GM18520 (cell line): ENCODE data around the gene HLX.

Source experiments
- ATAC-seq: cut with Tn5 transposase; IDR thresholded peaks from one replicate; pipeline ENCODE4 v1.9.1; 2021; ENCODE audit not compliant: unreplicated experiment

HLX gene

DNA sequence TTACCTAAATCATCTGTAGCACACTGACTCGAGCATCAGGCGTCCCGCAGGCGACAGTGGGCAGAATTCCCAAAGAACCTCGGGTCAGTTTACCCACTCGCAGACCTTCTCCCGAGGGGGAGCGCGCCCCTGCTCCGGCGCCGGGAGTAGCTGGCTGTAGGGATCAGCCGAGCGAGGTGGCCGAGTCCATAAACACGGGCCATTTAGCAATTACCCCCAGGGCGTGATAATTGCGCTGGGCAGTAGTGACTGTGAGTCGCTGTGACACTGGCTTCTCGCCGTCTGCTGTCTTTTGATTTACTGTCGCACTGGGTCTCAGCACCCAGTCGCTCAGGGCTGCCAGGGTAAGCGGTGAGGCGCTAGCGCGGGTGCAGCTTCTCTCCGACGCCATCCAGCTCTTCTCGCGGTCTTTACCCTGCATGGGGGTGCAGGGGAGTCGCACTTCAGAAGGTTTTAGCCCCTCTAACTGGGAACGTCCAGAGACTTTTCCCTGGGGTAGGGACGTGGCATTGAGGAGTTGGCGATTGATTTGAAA, 16.2 kb downstream of the HLX start:
- no peak for ATAC-seq

DNA sequence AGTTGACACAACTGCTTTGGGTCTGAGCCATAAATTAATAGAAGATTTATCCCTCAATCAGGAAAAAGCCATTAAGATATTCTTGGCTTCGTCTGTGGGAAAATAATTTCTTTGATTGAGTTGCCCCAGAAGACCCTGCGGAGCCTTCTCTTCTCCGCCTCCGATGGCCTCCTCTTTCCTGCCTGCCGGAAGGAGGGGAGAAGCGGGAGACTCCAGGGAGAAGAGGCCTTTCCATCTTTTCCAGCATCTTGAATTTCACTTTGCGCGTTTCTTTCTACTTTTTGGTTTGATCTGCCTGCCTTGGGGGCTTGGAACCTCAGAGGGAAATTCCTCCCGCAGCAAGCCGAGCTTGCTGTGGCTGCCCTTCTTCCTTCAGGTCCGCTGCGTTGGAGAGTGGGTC, 16.8 kb downstream of the HLX start:
- no peak for ATAC-seq

DNA sequence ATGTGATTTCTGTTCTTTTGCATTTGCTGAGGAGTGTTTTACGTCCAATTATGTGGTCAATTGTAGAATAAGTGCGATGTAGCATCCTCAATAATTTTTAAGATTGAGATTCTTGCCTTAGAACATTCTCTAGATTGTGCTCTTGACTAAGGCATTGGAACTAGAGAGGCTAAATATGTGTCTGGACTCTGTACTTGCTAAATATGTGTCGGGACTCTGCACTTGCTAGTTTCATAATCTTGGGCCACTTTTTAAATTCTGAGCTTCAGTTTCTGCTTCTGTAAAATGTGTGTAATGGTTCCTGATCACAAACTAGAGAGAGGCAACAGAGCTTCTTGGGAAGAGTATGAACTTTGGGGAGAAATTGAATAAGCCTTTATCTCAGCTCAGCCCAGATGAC, 21.6 kb downstream of the HLX start:
- no peak for ATAC-seq

DNA sequence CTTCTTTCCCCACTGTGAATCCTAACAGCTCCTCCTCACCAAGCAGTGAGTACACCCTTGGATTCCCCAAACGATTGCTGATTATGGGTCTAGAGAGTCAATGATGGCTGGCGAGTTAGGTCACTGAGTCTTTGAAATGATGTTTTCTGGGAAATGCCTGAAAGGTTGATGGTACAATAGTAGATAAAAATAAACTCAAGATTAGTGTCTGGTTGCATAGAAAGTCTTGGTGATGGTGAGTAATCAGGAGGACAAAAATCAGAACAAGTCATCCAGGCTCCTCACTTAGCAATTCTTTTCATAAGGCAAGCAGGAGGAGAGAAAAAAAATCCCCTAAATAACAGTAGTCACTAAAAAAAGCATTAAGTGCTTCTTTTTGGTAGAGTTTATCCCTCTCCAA, 22.6 kb downstream of the HLX start:
- ATAC-seq = no peak

DNA sequence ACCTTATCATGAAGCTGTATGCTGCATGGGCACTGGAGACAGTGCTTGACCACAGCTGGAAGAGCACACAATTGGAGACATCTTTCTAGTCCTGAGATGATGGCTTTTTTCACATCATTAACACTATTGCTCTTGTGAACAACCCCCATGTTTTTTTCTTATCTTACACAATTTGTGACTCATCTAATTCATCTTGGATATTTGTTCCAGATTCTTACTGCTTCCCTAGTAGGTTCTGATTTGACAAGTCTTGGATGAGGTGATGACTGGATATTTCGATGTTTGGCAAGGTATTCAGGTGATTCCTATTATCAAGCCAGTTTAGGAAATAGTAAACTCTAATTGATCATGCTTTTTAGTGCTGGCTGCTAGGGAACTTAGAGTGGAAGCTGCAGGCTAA, 23.7 kb downstream of the HLX start:
- no peak for ATAC-seq

DNA sequence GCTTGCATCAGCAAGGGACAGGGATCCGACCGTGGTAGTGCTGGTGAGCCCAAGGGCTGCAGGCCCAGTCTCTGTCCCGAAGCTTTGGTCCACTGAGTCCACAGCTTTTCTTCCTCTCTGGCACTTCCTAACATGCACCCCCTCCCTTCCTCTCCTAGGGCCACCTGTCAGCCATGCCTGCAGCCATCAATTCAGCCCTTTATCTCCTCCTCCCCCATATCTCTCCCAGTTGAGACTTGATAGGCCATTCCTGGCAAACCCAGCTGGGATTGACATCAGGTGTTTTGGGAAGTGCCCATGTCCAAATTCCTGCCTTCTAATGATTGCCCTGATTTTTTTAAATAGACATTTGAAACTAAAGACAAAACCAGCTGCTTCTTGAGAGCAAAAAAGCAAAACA, 25.6 kb downstream of the HLX start:
- no peak for ATAC-seq

DNA sequence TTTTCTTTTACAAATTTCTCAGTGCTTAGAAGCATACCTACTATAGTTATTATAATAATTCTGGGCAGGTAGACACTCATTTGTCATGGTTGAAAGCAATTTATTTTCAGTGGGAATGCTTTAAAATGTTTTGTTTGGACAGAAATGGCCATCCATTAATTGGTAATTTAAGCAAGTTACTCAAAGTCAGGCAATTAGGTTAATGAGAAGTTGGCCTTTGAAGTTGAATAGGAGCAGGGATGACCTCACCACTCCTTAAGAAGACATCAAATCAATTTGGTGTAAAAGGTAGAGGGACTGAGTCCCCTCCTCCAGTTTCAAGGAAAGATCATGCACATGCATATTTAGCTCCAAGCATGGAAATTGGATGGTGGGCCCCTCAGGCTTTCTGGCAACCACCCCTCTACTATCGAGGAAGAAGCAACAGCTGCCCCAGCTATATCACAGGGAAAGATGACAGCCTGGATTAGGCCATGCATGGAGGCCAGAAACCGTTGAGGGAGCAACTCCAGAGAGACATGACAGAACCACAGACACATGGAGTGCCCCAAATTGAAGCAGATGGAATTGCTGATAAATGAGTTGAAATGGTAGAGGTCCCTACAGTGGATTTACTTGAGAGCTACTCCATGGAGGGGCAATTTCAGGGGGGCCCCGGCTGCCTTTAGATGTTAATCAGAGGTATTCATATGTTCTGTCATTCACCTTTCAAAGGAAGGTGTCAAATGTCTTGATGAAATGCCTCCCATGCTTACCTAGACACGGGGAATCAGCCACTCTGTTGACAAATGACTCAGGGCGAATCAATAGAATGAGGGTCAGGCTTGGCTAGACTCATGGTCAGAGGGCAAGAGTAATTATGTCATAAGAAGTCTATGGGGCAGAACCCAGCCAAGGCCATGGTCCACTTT, 26.7 kb downstream of the HLX start:
- no peak for ATAC-seq

DNA sequence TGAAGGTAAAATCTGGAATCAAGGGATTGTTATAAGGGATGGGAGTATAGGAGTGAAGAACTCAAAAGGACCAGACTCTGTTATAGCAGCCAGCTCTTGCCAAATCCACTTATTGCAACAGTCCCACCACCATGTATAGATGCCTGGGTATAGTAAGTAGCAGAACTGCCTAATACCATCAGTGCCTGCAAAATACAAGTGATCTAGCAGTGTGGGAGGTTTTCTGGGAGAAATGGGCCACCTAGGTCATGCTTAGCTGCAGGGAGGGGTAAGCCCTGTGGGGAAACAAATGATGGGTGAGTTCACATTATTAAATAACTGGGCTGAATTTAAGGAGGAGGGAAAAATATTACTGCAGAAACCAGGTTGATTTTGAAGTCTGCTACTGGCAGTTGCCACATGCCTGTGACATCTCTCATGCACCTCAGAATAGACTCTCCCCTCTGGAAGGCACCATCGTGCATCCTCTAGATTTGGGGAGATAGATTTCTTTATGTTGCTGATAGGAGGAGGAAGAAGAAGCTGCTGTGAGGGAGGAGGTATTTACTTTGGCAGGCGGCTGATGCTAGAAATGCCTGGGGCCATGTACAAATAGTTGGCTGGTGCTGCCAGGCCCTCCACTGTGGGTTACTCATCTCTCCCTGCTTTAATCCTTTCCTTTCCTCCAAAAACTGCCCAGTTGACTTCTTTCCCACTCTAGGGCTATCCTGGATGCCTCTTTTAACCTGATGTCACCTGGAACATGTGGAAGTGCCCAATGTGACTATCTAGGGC, 27.5 kb downstream of the HLX start:
- no peak for ATAC-seq

DNA sequence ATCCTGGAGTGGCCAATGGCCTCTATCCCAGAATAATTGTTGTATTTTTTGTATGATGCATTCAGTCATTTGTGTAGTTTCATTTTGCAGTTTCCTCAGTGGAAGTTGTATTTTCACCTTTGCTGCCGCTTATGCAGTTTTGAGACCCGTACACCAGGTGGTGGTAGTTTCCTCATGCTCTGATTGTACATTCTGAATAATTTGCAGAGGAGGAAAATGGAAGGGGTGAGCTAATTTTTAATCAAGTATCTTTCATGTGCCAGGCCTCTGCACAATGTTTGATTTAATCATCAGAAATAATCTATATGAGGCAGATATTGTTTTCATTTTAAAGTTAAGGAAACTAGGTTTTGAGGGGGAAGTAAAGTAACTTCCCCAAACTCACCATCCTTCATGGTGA, 29.5 kb downstream of the HLX start:
- ATAC-seq = no peak

DNA sequence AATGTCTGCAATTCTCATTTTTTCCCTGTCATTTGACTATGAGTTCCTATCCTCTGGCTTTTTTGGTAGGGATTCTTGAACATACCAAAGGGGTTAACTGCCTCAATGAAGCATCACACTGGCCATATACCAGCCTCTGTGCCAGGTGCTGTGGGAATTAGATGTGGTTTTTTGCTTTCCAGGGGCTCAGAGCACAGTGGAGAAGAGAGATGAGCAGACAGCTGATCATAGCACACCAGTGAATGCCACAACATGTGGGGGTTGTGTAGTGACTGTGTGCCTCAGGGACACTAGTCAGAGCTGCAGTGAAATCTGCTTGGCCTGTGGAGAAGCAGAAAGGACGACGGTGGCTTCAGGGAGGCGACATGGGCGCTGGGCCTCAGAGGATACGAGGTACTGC, 30.8 kb downstream of the HLX start:
- ATAC-seq = no peak

DNA sequence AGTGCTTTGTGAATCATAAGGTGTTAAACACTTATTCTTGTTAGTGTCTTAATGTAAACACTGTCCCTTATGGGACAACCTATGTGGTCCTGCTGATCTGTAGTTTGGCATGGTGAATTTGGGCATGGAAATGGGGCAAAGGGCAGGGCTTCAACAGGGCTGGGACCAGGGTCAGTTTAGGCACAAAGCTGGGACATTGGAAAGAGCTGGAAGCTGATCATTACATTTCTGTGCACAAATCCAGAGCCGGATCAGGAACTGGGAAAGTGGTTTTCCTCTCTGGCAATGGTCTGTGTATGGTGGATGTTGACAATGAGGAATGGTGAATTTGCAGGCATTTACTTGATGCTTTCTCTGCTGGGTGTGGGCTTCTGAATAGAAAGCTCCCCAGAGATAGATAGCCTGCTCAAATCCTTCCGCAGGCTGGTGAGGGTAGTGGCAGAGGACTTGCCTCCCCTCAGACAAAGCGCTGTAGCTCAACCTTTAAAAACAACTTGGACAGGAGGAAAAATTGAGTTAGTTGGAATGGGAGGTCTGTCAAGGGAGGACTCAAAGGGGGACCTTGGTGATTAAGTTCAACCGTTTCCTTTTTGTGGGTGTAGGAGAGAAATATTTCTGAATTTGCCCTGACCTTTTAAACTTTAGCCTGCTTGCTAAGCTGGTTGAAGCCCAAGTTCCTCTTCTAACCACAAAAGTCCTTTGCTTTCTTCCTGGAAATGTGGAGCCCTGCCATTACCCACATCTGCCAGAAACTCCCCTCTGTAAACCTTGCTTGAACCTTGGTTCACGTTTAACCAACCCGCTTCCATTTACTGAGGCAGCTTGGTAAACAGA, 35.3 kb downstream of the HLX start:
- no peak for ATAC-seq

DNA sequence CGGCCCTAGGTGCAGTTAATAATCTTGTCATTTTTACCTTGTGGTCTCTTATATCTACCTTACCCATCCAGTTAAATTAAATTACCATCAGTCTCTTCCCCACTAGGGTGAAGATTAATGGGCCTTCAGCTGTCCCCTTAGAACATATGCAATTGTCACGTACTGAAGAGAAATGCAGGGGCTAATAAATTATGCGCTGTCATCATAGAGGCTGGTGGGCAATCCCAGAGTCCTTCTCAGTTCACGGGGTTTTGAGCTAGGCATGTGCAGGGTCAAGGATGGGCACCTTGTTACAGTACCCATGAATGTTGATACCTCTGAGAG, 35.8 kb downstream of the HLX start:
- no peak for ATAC-seq

DNA sequence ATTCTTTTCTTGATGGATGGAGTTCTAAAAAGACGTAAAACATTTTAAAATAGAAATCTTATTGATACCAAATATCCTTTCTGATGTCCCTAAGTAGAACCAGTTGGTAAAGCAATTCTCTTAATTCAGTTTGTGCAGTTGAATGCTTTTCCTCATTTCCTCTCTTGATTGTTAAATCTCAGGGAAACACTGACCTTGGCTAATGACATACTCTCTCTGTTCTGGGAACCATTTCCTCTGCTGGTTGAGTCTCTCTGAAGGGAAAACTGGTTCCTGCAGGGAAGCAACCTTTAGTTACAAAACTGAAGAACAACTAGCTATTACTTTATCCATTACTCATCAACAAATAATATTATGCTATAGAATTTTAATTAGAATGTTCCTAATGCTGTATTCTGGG, 36.7 kb downstream of the HLX start:
- no peak for ATAC-seq

DNA sequence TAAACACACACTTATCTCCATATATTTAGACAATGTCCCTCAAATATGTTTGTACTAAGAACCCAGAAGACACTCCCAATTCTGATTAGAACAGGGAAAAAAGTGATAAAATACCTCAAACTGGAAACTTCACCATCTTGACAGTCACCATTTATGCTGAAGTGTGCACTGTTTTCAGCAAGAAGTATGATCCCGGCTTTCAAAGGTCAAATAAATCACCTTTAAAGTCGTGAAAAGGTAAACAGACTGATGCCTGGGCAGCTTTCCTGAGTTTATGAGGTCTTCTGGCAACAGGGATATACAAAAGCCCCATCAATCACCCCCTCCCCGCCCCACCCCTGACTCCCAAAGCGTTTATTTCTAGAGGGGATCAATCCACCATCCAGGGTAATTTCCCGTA, 37.9 kb downstream of the HLX start:
- ATAC-seq = no peak

DNA sequence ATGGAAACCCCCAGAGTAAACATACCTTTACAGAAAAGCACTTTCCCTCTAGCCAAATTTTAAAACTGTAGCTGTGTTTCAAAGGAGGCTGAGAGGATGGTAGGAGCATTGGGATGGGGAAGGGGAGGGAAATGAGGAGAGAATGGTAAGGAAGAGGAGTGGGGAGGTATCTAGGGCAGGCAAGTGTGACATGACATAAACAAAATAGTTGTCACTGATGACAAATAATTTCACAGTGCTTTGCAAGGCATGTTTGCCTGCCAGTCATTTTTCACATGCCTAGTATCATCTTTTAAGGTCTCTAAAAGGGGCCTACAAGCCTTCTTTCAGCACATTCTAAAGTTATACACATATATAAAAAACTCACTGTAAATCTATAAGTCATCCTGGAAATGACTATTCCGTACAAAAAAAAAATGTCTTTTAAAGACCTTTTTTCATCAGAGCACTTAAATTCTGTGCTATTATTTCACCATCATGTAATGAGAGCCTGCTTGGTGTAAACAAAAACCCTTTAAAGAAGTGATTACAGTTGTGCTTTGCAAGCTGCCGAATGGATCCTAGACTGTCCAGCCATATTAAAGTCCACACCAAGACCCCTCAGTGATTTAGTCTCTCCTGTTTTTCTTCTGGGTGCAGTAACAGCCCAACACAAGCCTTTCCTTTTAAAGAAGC, 38.4 kb downstream of the HLX start:
- ATAC-seq = no peak

DNA sequence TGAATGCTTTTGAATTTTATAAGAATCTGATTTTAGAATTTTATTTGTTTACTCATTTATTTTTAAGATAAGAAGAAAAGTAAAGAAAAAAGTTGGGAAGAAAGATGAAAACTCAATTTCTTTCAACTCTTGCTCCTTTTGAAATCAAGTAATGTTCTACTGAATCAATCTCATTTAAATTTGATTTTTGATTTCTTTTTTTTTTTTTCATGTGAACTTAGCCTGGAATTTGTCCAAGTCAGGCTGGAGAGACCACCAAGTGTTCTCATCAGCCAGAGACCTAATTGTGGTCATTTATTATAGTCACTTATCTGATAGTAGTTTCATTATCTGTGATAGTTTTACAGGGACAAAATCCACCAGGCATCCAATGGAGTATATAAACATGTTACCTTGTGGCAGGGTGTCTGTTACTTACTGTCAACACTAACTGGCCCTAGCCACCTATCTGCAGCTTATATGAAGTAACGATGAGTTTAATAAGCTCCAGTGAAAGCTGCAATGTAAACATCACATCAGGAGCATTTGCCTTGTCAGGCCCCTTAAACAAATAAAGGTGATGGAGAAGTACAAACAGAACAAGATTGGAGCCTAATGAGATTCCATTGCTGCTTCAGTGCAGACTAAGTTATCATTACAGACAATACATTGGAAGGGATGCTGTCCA, 39.2 kb downstream of the HLX start:
- ATAC-seq = no peak

DNA sequence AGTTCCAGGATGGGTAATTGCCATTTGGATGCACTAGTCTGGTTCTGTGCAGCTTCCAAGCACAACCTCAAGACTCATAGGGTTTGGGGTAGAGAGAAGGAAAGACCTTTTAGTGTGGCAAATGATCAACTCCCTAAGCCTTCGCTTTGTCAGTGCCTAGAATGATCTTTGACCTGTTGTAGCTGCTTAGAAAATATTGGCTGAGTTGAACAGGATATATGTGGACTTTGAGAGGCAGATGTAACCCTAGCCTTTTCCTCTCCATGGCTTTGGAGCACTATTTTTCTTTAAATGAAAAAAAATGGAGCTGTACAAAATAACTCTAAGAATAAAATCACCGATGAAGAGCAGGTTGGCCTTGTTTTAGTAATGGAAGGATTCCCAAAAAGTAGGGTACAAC, 41.7 kb downstream of the HLX start:
- no peak for ATAC-seq

DNA sequence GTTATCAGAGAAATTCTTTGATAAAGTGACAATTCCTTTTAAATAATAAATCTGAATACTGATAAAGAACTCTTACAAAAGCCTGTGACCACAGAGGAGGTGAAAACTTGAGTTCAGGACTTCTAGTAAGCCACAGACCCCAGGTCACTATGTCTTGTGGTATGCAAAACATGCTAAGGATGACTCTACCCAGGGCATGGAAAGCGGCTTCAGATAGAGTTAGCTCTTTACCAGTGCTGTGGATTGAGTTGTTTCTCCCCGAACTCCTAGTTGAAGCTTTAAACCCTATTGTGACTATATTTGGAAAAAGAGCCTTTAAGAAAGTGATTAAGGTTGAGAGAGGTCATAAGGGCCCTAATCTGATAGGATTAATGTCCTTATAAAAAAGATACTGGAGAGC, 42.3 kb downstream of the HLX start:
- ATAC-seq = no peak

DNA sequence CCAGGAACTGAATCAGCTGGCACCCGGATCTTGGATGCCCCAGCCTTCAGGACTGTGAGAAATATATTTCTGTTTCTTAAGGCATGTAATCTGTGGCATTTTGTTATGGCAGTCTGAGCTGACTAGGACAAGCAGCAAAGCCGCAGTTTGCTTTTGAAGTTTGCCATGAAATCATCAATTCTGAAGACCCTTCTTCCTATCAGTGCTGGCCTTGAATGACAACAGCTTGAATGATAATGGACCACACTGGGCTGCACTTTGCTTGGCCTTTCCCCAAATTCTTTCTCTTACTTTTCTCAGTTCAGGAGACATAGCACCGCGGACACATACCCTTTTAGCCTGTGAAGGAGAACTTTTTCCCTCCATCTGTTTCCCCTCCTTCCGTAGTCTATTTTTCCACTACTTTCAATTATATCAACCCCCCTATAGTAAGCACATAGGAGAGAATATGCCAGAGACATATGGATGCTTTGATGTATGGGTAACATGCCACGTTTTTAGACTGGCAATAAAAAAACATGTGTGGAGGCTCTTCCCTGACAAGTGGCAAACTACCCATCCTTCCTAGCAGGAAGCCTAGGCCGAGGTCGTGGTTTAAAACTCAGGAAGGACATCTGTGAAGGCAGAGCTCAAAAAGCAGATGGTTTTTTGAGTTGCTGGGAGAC, 42.9 kb downstream of the HLX start:
- ATAC-seq = no peak

DNA sequence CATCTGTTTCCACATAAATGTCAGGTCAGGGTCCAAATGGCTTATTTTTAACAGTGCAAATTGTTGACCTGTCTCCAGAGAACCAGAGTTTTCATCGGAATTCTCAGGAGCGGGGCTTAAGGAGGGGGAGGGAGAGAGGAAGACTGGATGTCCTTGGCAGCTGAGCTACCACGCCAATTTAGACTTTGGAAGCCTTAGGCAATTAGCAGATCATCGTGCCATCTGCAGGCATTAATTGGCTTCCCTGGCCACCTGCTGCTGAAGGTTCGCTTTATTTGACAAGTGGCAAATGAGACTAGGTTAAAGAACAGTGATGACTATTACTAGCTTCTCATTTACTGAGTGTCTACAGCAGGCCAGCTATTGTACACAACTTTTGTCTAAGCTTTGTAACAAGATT, 43.7 kb downstream of the HLX start:
- no peak for ATAC-seq
